ENCODE results near the gene SEC61A2. TPM values are rescaled to one million over a fixed set of nuclear protein-coding genes. Genes with fewer than 3 reads are reported as not detected.

SEC61A2 gene
- total and polyA plus RNA-seq, 2 donors (not counting 3 experiments of a cell fraction or from before 2014, with no cell fraction given): 7.3 to 7.5 TPM

DNA sequence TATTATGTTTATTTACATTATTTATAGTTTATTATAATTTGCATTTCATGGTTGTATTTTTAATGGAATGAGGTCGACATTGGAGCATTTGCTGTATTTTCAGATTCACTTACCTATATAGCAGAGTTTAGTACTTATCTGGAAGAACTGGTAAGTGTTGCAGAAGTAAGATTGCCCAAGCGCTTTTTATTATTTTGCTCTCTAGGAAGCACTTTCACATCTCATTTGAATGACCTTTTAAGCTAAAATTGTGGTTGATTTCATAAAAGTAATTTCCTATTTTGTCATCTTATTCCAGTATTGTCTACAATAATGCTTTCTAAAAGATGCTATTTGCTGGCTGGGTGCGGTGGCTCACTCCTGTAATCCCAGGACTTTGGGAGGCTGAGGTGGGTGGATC is 28.6 kb downstream of the SEC61A2 start:
- POLR2A ChIA-PET: no interaction called here
- Histone ChIP-seq H3K9me3 (replicated peaks; ENCODE audit: control insufficient read depth, insufficient read depth, low read length) (no peaks in the 10 kb centered on the region), H3K27me3 (ENCODE audit: control insufficient read depth in 2 of 2, insufficient read depth in 2 of 2, low read length in 2 of 2) (no peaks in the 10 kb centered on the region), H2AFZ (ENCODE audit: low read depth, low read length) (no peak overlapping the region), H4K20me1 (replicated peaks; ENCODE audit: control insufficient read depth, extremely low read depth, insufficient read depth, low read length) (no peaks in the 10 kb centered on the region), H3K9ac (replicated peaks; ENCODE audit: extremely low read depth, insufficient read depth, low read length) (no peak overlapping the region), H3K4me2 (ENCODE audit: insufficient read depth, low read length) (no peak overlapping the region), H3K79me2 (ENCODE audit: control insufficient read depth, insufficient read depth, low read length) (no peaks in the 10 kb centered on the region), H3K4me1 (ENCODE audit: control insufficient read depth, extremely low read depth, insufficient read depth, low read length) (no peaks in the 10 kb centered on the region), H3K36me3 (ENCODE audit: control insufficient read depth in 2 of 2, extremely low read depth in 1 of 2, insufficient read depth in 2 of 2, low read length in 2 of 2) (peaks cover 9 to 11% of the 10 kb centered on the region in 2 experiments), H3K27ac (ENCODE audit: insufficient read depth, low read depth, low read length) (no peak overlapping the region), H3K9me1 (replicated peaks; ENCODE audit: control insufficient read depth, extremely low read depth, insufficient read depth, low read length) (no peaks in the 10 kb centered on the region), H3K4me3 (replicated peaks in 1 of 3; ENCODE audit: insufficient read depth in 1 of 3, low read depth in 1 of 3, low read length in 3 of 3) (no peak overlapping the region)
- no TSS peak for BruUV-seq (replicated peaks)
- CTCF ChIA-PET: no interaction called here
- DNase-seq (ENCODE audit: low read depth, low spot score) (no peak), FAIRE-seq (no peak)
- dilution Hi-C loops (cut with MboI; ENCODE audit: extremely low pct_ligation_motif_present, low sequenced_read_pairs) (no loop called here), intact Hi-C loops (cut with micrococcal nuclease) (no loop called here)
- TF ChIP-seq JUN (IDR thresholded peaks at IDR 0.05; ENCODE audit: borderline replicate concordance, insufficient read depth, insufficient read length, low read depth) (no peak), MYC (IDR thresholded peaks at IDR 0.05; ENCODE audit: low read depth, low read length) (no peak), FOS (IDR thresholded peaks at IDR 0.05; ENCODE audit: borderline replicate concordance, insufficient read depth, low read length) (no peak), EZH2 (IDR thresholded peaks at IDR 0.05; ENCODE audit: borderline replicate concordance, low read depth, low read length, severe bottlenecking) (no peak), GATA2 (IDR thresholded peaks at IDR 0.05; ENCODE audit: insufficient read depth, insufficient read length, low read depth, low read length) (no peak), POLR2AphosphoS5 (IDR thresholded peaks at IDR 0.05; ENCODE audit: insufficient read depth, low read depth, low read length) (no peak)
- TF ChIP-seq, protein P1, sequence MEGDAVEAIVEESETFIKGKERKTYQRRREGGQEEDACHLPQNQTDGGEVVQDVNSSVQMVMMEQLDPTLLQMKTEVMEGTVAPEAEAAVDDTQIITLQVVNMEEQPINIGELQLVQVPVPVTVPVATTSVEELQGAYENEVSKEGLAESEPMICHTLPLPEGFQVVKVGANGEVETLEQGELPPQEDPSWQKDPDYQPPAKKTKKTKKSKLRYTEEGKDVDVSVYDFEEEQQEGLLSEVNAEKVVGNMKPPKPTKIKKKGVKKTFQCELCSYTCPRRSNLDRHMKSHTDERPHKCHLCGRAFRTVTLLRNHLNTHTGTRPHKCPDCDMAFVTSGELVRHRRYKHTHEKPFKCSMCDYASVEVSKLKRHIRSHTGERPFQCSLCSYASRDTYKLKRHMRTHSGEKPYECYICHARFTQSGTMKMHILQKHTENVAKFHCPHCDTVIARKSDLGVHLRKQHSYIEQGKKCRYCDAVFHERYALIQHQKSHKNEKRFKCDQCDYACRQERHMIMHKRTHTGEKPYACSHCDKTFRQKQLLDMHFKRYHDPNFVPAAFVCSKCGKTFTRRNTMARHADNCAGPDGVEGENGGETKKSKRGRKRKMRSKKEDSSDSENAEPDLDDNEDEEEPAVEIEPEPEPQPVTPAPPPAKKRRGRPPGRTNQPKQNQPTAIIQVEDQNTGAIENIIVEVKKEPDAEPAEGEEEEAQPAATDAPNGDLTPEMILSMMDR (IDR thresholded peaks at IDR 0.05; ENCODE audit: extremely low read depth in 1 of 2, insufficient read depth in 1 of 2, low read depth in 1 of 2, low read length in 2 of 2): no peak
- TF ChIP-seq, protein P2, sequence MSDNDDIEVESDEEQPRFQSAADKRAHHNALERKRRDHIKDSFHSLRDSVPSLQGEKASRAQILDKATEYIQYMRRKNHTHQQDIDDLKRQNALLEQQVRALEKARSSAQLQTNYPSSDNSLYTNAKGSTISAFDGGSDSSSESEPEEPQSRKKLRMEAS (IDR thresholded peaks at IDR 0.05; ENCODE audit: insufficient read depth, insufficient read length): no peak

All from endothelial cell of umbilical vein (primary cell).